WTC11 (cell line): Measurements from ENCODE around the gene POLD1. TPM values are rescaled to one million over a fixed set of nuclear protein-coding genes. Genes with fewer than 3 reads are reported as not detected.

Experiments
- ATAC-seq: fragments of 200-7000 bp; cut with Tn5 transposase; 2 replicates; pipeline ENCODE4 v1.10.0; 2021; ENCODE audit warnings: mild to moderate bottlenecking, moderate library complexity
- CTCF ChIA-PET: fragments of 300-600 bp; sonication (Branson Sonifier 250); formaldehyde crosslinking; loops from one replicate; lab custom pipeline; 2021; ENCODE audit warnings: antibody characterized with exemption; lab: Charles Lee
- POLR2A ChIA-PET: fragments of 350-600 bp; sonication (Branson Sonifier 250); formaldehyde crosslinking; loops from one replicate; lab custom pipeline; 2021; ENCODE audit warnings: antibody characterized with exemption; lab: Charles Lee
- DNase-seq: peaks from one replicate; pipeline ENCODE4 v3.0.0; 2021; ENCODE audit warnings: low spot score
- H3K27ac Mint-ChIP-seq: 2 replicates; pipeline ENCODE4 v1.8.0; 2021; ENCODE audit warnings: mixed read lengths
- H3K27me3 Mint-ChIP-seq: 2 replicates; pipeline ENCODE4 v1.8.0; 2021; ENCODE audit warnings: low read depth, mild to moderate bottlenecking, moderate library complexity, mixed read lengths
- H3K36me3 Mint-ChIP-seq: 2 replicates; pipeline ENCODE4 v1.8.0; 2021; ENCODE audit warnings: mixed read lengths
- H3K4me1 Mint-ChIP-seq: 2 replicates; pipeline ENCODE4 v1.8.0; 2022; ENCODE audit warnings: mixed read lengths
- H3K4me3 Mint-ChIP-seq: 2 replicates; pipeline ENCODE4 v1.8.0; 2021; ENCODE audit warnings: mild to moderate bottlenecking, moderate library complexity, mixed read lengths
- H3K9me3 Mint-ChIP-seq: 2 replicates; pipeline ENCODE4 v1.8.0; 2021; ENCODE audit warnings: mixed read lengths
- ATF1 ChIP-seq: sonication (generic); formaldehyde crosslinking; IDR thresholded peaks from 2 replicates; pipeline ENCODE4 v1.8.1; 2023; ENCODE audit warnings: mild to moderate bottlenecking, moderate library complexity, missing genetic modification reagents
- ERG ChIP-seq: fragments of 250-450 bp; sonication (Bioruptor Pico); IDR thresholded peaks from 2 replicates; pipeline ENCODE4 v1.8.0; 2021; ENCODE audit warnings: mild to moderate bottlenecking
- MLX ChIP-seq: sonication (generic); formaldehyde crosslinking; IDR thresholded peaks from 2 replicates; pipeline ENCODE4 v1.8.1; 2023; ENCODE audit warnings: mild to moderate bottlenecking, missing genetic modification reagents, moderate library complexity
- NFE2L1 ChIP-seq: sonication (generic); formaldehyde crosslinking; IDR thresholded peaks from 2 replicates; pipeline ENCODE4 v1.8.1; 2023; ENCODE audit warnings: missing genetic modification reagents
- NFYB ChIP-seq: sonication (generic); formaldehyde crosslinking; conservative IDR thresholded peaks from 2 replicates; pipeline ENCODE4 v1.8.0; 2022; ENCODE audit warnings: low read depth, missing genetic modification reagents
- SMAD3 ChIP-seq: sonication (generic); formaldehyde crosslinking; IDR thresholded peaks from 2 replicates; pipeline ENCODE4 v1.8.0; 2022; ENCODE audit warnings: missing genetic modification reagents, mild to moderate bottlenecking, borderline replicate concordance
- SMAD4 ChIP-seq: sonication (generic); formaldehyde crosslinking; IDR thresholded peaks from 2 replicates; pipeline ENCODE4 v1.8.0; 2022; ENCODE audit warnings: mild to moderate bottlenecking, missing genetic modification reagents
- SP1 ChIP-seq: sonication (generic); formaldehyde crosslinking; conservative IDR thresholded peaks from 2 replicates; pipeline ENCODE4 v1.8.1; 2022; ENCODE audit warnings: missing genetic modification reagents
- TEAD4 ChIP-seq: sonication (generic); formaldehyde crosslinking; IDR thresholded peaks from 2 replicates; pipeline ENCODE4 v1.8.0; 2022; ENCODE audit warnings: mild to moderate bottlenecking, missing genetic modification reagents
- ZNF317 ChIP-seq: sonication (generic); formaldehyde crosslinking; IDR thresholded peaks from 2 replicates; pipeline ENCODE4 v1.8.1; 2023; ENCODE audit warnings: low read depth, mild to moderate bottlenecking, moderate library complexity, missing genetic modification reagents, borderline replicate concordance
- ZNF423 ChIP-seq: fragments of 250-450 bp; sonication (Bioruptor Pico); IDR thresholded peaks from 2 replicates; pipeline ENCODE4 v2.1.2; 2022; ENCODE audit warnings: mild to moderate bottlenecking, moderate library complexity
- ZNF425 ChIP-seq: fragments of 250-450 bp; sonication (Bioruptor Pico); conservative IDR thresholded peaks from 2 replicates; pipeline ENCODE4 v1.9.0; 2021; ENCODE audit warnings: mild to moderate bottlenecking
- ZSCAN18 ChIP-seq: fragments of 250-450 bp; sonication (Bioruptor Pico); IDR thresholded peaks from 2 replicates; pipeline ENCODE4 v2.1.2; 2022; ENCODE audit warnings: mild to moderate bottlenecking, moderate library complexity
- total RNA-seq: library from RNA; stranded (reverse); gene quantifications from 3 replicates; pipeline ENCODE4 v1.2.3, GENCODE V29; 2021
- TF ChIP-seq, protein P1 (sequence below): sonication (generic); formaldehyde crosslinking; IDR thresholded peaks from 2 replicates; pipeline ENCODE4 v1.8.0; 2022; ENCODE audit warnings: mild to moderate bottlenecking, missing genetic modification reagents
- TF ChIP-seq, protein P2 (sequence below): sonication (generic); formaldehyde crosslinking; IDR thresholded peaks from 2 replicates; pipeline ENCODE4 v1.8.1; 2022; ENCODE audit warnings: mild to moderate bottlenecking, moderate library complexity, missing genetic modification reagents
- TF ChIP-seq, protein P3 (sequence below): sonication (generic); formaldehyde crosslinking; IDR thresholded peaks from 2 replicates; pipeline ENCODE4 v1.8.1; 2022; ENCODE audit warnings: missing genetic modification reagents, borderline replicate concordance
- TF ChIP-seq, protein P4 (sequence below): sonication (generic); formaldehyde crosslinking; IDR thresholded peaks from 2 replicates; pipeline ENCODE4 v1.8.0; 2022; ENCODE audit warnings: mild to moderate bottlenecking, missing genetic modification reagents

The POLD1 gene
- total RNA-seq, 1 experiment from 2014 or later = 163 TPM

- peaks cover 7% of the 10 kb centered on the region for H3K36me3 Mint-ChIP-seq
- POLR2A ChIA-PET = interaction anchor here (1.4 kb wide), 1 partner anchor 85 kb away, joined by 4 read pairs; no protein-coding TSS in a partner anchor
- no peaks in the 10 kb centered on the region for H3K27me3 Mint-ChIP-seq
- TF ChIP-seq, protein P1, sequence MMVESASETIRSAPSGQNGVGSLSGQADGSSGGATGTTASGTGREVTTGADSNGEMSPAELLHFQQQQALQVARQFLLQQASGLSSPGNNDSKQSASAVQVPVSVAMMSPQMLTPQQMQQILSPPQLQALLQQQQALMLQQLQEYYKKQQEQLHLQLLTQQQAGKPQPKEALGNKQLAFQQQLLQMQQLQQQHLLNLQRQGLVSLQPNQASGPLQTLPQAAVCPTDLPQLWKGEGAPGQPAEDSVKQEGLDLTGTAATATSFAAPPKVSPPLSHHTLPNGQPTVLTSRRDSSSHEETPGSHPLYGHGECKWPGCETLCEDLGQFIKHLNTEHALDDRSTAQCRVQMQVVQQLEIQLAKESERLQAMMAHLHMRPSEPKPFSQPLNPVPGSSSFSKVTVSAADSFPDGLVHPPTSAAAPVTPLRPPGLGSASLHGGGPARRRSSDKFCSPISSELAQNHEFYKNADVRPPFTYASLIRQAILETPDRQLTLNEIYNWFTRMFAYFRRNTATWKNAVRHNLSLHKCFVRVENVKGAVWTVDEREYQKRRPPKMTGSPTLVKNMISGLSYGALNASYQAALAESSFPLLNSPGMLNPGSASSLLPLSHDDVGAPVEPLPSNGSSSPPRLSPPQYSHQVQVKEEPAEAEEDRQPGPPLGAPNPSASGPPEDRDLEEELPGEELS (CRISPR knock-in tag) = 0 out of 2 replicates have a peak, but pooled peaks have one; percentile 22
- no peak for TF ChIP-seq ERG
- peaks cover 21% of the 10 kb centered on the region for H3K4me1 Mint-ChIP-seq
- peak within 1 kb of the TSS; percentile 76 for H3K4me3 Mint-ChIP-seq
- no peak for ATAC-seq
- no peak within 1 kb of the TSS for H3K27ac Mint-ChIP-seq
- no peak for DNase-seq
- H3K9me3 Mint-ChIP-seq = no peaks in the 10 kb centered on the region
- CTCF ChIA-PET = interaction anchor here (1.1 to 2.8 kb wide), 6 partner anchors 9 to 138 kb away, joined by 4 to 12 read pairs (median 8); no protein-coding TSS in a partner anchor
Observed at GRCh38 chr19:50418176-50419021, 34.3 kb downstream of the POLD1 start, which contains the start of gene SPIB. Gene SPIB, plus strand, starts transcription at chr19:50418938. Its CDS starts 25 bp downstream, at chr19:50418963.

GRCh38 chr19:50419022-50419579 is 35.0 kb downstream of the POLD1 start:
- no peak overlapping the region for H3K27ac Mint-ChIP-seq
- DNase-seq (no peak), ATAC-seq (no peak)
- H3K27me3 Mint-ChIP-seq = no peaks in the 10 kb centered on the region
- H3K9me3 Mint-ChIP-seq = no peaks in the 10 kb centered on the region
- ChIA-PET CTCF (interaction anchor here (0.6 to 2.8 kb wide), 7 partner anchors 9 to 137 kb away, joined by 3 to 12 read pairs (median 6); no protein-coding TSS in a partner anchor), POLR2A (interaction anchor here (1.2 to 1.4 kb wide), 2 partner anchors 9 to 86 kb away, joined by 4 read pairs; no protein-coding TSS in a partner anchor)
- no peak for TF ChIP-seq ZNF317 (CRISPR knock-in tag)
- TF ChIP-seq SP1 = peak; percentile 34; the same call in 1 of the 2 replicates
- peaks cover 21% of the 10 kb centered on the region for H3K4me1 Mint-ChIP-seq
- peak overlapping the region; percentile 76 for H3K4me3 Mint-ChIP-seq
- peaks cover 7% of the 10 kb centered on the region for H3K36me3 Mint-ChIP-seq

- ChIA-PET POLR2A (interaction anchor here (0.7 to 1.4 kb wide), 3 partner anchors 8 to 86 kb away, joined by 3 to 4 read pairs (median 4); partner anchors contain the start of gene POLD1), CTCF (interaction anchor here (0.6 to 2.8 kb wide), 6 partner anchors 41 to 137 kb away, joined by 3 to 12 read pairs (median 8); no protein-coding TSS in a partner anchor)
- peaks cover 19% of the 10 kb centered on the region for H3K4me1 Mint-ChIP-seq
- ATAC-seq (peak; percentile 13), DNase-seq (peak; percentile 54)
- H3K27me3 Mint-ChIP-seq = no peaks in the 10 kb centered on the region
- peaks cover 4% of the 10 kb centered on the region for H3K36me3 Mint-ChIP-seq
- H3K4me3 Mint-ChIP-seq = peak overlapping the region; percentile 76
- no peaks in the 10 kb centered on the region for H3K9me3 Mint-ChIP-seq
- H3K27ac Mint-ChIP-seq = no peak overlapping the region
- TF ChIP-seq SP1 (peak; percentile 56; the same call in 1 of the 2 replicates), ZSCAN18 (no peak), ATF1 (CRISPR knock-in tag) (no peak), ZNF425 (no peak), SMAD4 (CRISPR knock-in tag) (no peak), SMAD3 (CRISPR knock-in tag) (no peak), ZNF423 (CRISPR knock-in tag) (peak; percentile 43), NFYB (CRISPR knock-in tag) (no peak), TEAD4 (CRISPR knock-in tag) (no peak), NFE2L1 (CRISPR knock-in tag) (no peak), MLX (CRISPR knock-in tag) (no peak)
- TF ChIP-seq, protein P2, sequence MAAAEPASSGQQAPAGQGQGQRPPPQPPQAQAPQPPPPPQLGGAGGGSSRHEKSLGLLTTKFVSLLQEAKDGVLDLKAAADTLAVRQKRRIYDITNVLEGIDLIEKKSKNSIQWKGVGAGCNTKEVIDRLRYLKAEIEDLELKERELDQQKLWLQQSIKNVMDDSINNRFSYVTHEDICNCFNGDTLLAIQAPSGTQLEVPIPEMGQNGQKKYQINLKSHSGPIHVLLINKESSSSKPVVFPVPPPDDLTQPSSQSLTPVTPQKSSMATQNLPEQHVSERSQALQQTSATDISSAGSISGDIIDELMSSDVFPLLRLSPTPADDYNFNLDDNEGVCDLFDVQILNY (CRISPR knock-in tag) = no peak
- TF ChIP-seq, protein P3, sequence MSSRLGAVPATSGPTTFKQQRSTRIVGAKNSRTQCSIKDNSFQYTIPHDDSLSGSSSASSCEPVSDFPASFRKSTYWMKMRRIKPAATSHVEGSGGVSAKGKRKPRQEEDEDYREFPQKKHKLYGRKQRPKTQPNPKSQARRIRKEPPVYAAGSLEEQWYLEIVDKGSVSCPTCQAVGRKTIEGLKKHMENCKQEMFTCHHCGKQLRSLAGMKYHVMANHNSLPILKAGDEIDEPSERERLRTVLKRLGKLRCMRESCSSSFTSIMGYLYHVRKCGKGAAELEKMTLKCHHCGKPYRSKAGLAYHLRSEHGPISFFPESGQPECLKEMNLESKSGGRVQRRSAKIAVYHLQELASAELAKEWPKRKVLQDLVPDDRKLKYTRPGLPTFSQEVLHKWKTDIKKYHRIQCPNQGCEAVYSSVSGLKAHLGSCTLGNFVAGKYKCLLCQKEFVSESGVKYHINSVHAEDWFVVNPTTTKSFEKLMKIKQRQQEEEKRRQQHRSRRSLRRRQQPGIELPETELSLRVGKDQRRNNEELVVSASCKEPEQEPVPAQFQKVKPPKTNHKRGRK (CRISPR knock-in tag) = no peak
- TF ChIP-seq, protein P4, sequence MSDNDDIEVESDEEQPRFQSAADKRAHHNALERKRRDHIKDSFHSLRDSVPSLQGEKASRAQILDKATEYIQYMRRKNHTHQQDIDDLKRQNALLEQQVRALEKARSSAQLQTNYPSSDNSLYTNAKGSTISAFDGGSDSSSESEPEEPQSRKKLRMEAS (CRISPR knock-in tag) = peak; percentile 55; the same call in 1 of the 2 replicates
Observed at GRCh38 chr19:50419580-50420035, 35.5 kb downstream of the POLD1 start.
